ENCODE data around the gene NAA60. TPM values are rescaled to one million over a fixed set of nuclear protein-coding genes. Genes with fewer than 3 reads are reported as not detected.

NAA60 gene
- total and polyA plus RNA-seq, 7 donors, result 15.0 to 73.5 (median 30.4) TPM

GRCh38 chr16:3459401-3460090 is 16.1 kb downstream of the NAA60 start:
- peaks cover 0 to 55% (median 48%) of the 10 kb centered on the region in 4 donors for H3K4me1 ChIP-seq

GRCh38 chr16:3460121-3460520 is 16.6 kb downstream of the NAA60 start:
- no peaks in the 10 kb centered on the region for H3K36me3 ChIP-seq
- intact Hi-C loops (cut with DNase I), result no loop called here
- peaks cover 0 to 55% (median 51%) of the 10 kb centered on the region in 4 donors for H3K4me1 ChIP-seq
- no peaks in the 10 kb centered on the region for H3K9me3 ChIP-seq
- TF ChIP-seq POLR2A (IDR thresholded peaks at IDR 0.05), result no peak
- TF ChIP-seq CTCF (IDR thresholded peaks at IDR 0.05), result no peak
- TF ChIP-seq POLR2AphosphoS5 (IDR thresholded peaks at IDR 0.05), result no peak
- TF ChIP-seq EP300 (IDR thresholded peaks at IDR 0.05), result no peak
- 73 to 89% methylated on average over 7 of the region's 7 CpGs for WGBS, 2 donors
- H3K27me3 ChIP-seq, result no peaks in the 10 kb centered on the region
- H3K27ac ChIP-seq, result peak overlapping the region in 2 of 4 donors; percentile 92 to 97
- no peak for DNase-seq
- H3K4me3 ChIP-seq, result no peak overlapping the region

More at GRCh38 chr16:3459401-3460090, 16.1 kb downstream of the NAA60 start:
- WGBS, 2 donors, result 28 to 54% methylated on average over 9 of the region's 9 CpGs
- Histone ChIP-seq H3K9me3 (no peaks in the 10 kb centered on the region), H3K36me3 (no peaks in the 10 kb centered on the region), H3K27ac (peak overlapping the region; percentile 89 to 97 (median 94)), H3K27me3 (no peaks in the 10 kb centered on the region), H3K4me3 (peak overlapping the region in 2 of 4 donors; percentile 82 to 84)
- DNase-seq, result no peak
- intact Hi-C loops (cut with DNase I), result loop anchor here (5.0 to 10.0 kb wide), 3 partner anchors 152 to 222 kb away; partner anchors contain the start of genes TIGD7, ZNF200 and ZNF75A
- TF ChIP-seq CTCF (IDR thresholded peaks at IDR 0.05) (no peak), POLR2A (IDR thresholded peaks at IDR 0.05) (no peak), EP300 (IDR thresholded peaks at IDR 0.05) (no peak), POLR2AphosphoS5 (IDR thresholded peaks at IDR 0.05) (no peak)

GRCh38 chr16:3460585-3460984 is 17.1 kb downstream of the NAA60 start:
- no peak for DNase-seq
- Histone ChIP-seq H3K9me3 (no peaks in the 10 kb centered on the region), H3K4me3 (no peak overlapping the region), H3K36me3 (peaks cover 0 to under 1% (median 0%) of the 10 kb centered on the region in 4 donors), H3K4me1 (peaks cover 0 to 55% (median 51%) of the 10 kb centered on the region in 4 donors), H3K27me3 (no peaks in the 10 kb centered on the region), H3K27ac (no peak overlapping the region)
- intact Hi-C loops (cut with DNase I), result no loop called here
- WGBS, 2 donors, result 61 to 76% methylated on average over 8 of the region's 8 CpGs
- TF ChIP-seq EP300 (IDR thresholded peaks at IDR 0.05), result no peak
- TF ChIP-seq POLR2A (IDR thresholded peaks at IDR 0.05), result no peak
- TF ChIP-seq CTCF (IDR thresholded peaks at IDR 0.05), result no peak
- no peak for TF ChIP-seq POLR2AphosphoS5 (IDR thresholded peaks at IDR 0.05)

GRCh38 chr16:3461151-3461550 is 17.7 kb downstream of the NAA60 start:
- whole genome bisulfite sequencing, 2 donors, result 47 to 58% methylated on average over 8 of the region's 8 CpGs
- no peak for DNase-seq
- H3K27me3 ChIP-seq, result no peaks in the 10 kb centered on the region
- H3K4me1 ChIP-seq, result peaks cover 0 to 55% (median 52%) of the 10 kb centered on the region in 4 donors
- peaks cover 0 to 6% (median 3%) of the 10 kb centered on the region in 4 donors for H3K36me3 ChIP-seq
- H3K4me3 ChIP-seq, result no peak overlapping the region
- TF ChIP-seq POLR2A (IDR thresholded peaks at IDR 0.05) (no peak), EP300 (IDR thresholded peaks at IDR 0.05) (no peak), POLR2AphosphoS5 (IDR thresholded peaks at IDR 0.05) (no peak), CTCF (IDR thresholded peaks at IDR 0.05) (no peak)
- no peaks in the 10 kb centered on the region for H3K9me3 ChIP-seq
- intact Hi-C loops (cut with DNase I), result no loop called here
- H3K27ac ChIP-seq, result no peak overlapping the region
